Erythroblast (primary cell): Measurements from ENCODE around the gene TCF7L2.

ENCODE experiments used
- GATA1 ChIP-seq: IDR thresholded peaks from 2 replicates; pipeline ENCODE4 v1.6.1; 2011; ENCODE audit warnings: low read depth, mild to moderate bottlenecking, control low read depth, low read length, moderate library complexity
- POLR2A ChIP-seq: IDR thresholded peaks from 2 replicates; pipeline ENCODE4 v1.6.1; 2011; ENCODE audit warnings: mild to moderate bottlenecking, low read length

GRCh38 chr10:112955582-112956421, 5.8 kb downstream of the TCF7L2 start:
- no peak for TF ChIP-seq POLR2A
- TF ChIP-seq GATA1, result no peak
